GM12865 (cell line): ENCODE results near the gene CASKIN1.

Experiments
- DNase-seq: peaks from one replicate; pipeline ENCODE4 v3.0.0; 2010; ENCODE audit warnings: low read depth
- H3K4me3 ChIP-seq: 2 replicates; pipeline ENCODE4 v1.5.1; 2011; ENCODE audit warnings: mild to moderate bottlenecking, low read depth, low read length, control low read depth
- TF ChIP-seq, protein P1 (sequence below): IDR thresholded peaks from 2 replicates; pipeline ENCODE4 v1.5.1; 2011; ENCODE audit warnings: low read length, control low read depth, low read depth, inconsistent platforms; ENCODE audit not compliant: insufficient read depth; ENCODE audit errors: missing control alignments

The CASKIN1 gene, protein sequence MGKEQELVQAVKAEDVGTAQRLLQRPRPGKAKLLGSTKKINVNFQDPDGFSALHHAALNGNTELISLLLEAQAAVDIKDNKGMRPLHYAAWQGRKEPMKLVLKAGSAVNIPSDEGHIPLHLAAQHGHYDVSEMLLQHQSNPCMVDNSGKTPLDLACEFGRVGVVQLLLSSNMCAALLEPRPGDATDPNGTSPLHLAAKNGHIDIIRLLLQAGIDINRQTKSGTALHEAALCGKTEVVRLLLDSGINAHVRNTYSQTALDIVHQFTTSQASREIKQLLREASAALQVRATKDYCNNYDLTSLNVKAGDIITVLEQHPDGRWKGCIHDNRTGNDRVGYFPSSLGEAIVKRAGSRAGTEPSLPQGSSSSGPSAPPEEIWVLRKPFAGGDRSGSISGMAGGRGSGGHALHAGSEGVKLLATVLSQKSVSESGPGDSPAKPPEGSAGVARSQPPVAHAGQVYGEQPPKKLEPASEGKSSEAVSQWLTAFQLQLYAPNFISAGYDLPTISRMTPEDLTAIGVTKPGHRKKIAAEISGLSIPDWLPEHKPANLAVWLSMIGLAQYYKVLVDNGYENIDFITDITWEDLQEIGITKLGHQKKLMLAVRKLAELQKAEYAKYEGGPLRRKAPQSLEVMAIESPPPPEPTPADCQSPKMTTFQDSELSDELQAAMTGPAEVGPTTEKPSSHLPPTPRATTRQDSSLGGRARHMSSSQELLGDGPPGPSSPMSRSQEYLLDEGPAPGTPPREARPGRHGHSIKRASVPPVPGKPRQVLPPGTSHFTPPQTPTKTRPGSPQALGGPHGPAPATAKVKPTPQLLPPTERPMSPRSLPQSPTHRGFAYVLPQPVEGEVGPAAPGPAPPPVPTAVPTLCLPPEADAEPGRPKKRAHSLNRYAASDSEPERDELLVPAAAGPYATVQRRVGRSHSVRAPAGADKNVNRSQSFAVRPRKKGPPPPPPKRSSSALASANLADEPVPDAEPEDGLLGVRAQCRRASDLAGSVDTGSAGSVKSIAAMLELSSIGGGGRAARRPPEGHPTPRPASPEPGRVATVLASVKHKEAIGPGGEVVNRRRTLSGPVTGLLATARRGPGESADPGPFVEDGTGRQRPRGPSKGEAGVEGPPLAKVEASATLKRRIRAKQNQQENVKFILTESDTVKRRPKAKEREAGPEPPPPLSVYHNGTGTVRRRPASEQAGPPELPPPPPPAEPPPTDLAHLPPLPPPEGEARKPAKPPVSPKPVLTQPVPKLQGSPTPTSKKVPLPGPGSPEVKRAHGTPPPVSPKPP (N-terminal part only)

DNA sequence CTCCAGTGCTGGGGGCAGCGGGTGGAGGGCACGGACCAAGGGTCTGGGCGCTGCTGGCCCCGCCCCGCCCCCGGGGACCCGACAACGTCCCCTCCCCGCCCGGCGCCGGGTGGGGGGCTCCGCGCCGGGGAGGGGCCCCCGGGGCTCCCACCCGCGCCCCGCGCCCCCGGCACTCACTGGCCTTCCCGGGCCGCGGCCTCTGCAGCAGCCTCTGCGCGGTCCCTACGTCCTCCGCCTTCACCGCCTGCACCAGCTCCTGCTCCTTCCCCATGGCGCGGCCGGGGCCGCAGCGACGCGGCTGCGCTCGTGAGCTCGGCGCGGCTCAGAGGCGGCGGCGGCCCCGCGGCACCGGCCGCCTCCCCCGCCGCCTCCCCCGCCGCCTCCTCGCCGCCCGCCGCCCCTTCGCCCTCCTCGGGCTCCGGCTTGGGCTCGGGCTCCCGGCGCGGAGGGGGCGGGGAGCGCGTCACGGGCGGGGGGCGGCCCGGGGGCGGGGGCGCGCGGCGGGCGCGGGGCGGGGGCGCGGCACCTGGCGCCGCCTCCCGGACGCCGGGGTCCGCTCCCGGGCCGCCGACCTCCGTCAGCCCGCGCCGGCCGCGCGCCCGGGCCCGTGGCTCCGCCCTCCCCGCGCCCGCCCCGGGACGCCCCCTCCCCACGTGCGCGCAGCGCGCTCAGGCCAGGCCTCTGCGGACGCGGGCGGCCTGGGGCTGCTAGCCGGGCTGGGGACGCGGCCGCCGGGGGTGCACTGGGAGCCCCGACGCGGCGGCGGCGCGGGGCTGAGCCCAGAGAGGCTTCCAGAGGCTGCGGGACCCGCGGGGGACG lies at the start of gene CASKIN1:
Gene CASKIN1, minus strand, starts transcription at position 444 of the 819 bp plus-strand sequence. Its CDS starts 173 bp downstream, at position 271.
- TF ChIP-seq, protein P1, sequence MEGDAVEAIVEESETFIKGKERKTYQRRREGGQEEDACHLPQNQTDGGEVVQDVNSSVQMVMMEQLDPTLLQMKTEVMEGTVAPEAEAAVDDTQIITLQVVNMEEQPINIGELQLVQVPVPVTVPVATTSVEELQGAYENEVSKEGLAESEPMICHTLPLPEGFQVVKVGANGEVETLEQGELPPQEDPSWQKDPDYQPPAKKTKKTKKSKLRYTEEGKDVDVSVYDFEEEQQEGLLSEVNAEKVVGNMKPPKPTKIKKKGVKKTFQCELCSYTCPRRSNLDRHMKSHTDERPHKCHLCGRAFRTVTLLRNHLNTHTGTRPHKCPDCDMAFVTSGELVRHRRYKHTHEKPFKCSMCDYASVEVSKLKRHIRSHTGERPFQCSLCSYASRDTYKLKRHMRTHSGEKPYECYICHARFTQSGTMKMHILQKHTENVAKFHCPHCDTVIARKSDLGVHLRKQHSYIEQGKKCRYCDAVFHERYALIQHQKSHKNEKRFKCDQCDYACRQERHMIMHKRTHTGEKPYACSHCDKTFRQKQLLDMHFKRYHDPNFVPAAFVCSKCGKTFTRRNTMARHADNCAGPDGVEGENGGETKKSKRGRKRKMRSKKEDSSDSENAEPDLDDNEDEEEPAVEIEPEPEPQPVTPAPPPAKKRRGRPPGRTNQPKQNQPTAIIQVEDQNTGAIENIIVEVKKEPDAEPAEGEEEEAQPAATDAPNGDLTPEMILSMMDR, result no peak
- no peak within 1 kb of the TSS for H3K4me3 ChIP-seq
- DNase-seq, result no peak

DNA sequence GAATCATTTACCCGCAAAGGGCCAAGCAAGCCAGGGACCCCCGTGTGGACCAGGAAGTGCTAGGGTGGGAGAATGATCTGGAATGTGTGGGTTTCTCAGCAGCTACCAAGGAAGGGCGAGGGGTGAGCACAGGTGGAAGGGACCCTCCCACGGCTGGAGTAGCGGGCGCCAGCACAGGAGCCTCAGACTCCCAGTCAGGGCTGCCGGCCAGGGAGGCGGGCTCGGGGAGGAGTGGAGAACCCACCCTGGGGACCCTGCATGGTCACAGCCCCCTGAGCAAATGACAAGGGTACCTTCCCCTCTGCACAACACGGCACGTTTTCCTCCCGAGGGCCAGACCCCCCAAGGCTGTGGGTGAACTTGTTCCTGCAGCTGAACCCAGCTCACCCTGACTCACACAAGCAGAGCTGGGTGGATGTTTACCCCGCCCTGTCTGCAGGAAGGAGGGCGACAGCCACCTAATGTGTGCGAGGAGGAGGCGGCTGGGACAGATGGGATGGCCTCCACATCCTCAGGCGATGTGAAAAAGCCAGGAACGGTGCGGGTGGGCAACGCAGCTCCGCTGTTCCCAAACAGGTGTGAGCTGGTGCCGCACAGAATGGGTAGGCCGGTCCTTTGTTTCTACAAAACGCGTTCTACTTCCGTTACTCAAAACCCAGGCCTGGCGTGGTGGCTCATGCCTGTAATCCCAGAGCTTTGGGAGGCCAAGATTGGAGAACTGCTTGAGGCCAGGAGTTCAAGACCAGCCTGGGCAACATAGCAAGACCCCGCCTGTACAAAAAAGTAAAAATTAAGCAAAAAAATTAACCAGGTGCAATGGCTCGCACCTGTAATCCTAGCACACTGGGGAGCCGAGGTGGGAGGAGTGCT lies 48.8 kb upstream of the CASKIN1 start:
- no peak for DNase-seq
- TF ChIP-seq, protein P1, result no peak
- no peak overlapping the region for H3K4me3 ChIP-seq

DNA sequence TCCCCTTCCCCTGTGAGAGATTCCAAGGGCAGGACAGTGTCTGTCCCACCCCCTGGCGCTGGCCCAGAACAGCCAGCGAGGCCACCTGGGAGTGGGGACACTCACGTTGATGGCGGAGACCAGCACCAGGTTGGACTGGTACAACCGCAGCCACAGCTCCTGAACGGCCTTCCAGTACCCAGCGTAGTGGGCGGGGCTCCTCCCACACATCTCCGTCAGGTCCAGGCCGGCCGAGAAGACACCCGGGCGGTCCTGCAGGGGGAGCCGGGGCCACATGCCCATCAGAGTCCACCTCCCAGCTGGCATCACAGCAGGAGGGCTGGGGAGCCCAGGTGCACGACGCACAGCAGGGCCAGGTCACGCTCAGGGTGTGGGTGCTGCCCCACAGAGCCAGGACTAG lies 47.9 kb upstream of the CASKIN1 start:
- no peak overlapping the region for H3K4me3 ChIP-seq
- DNase-seq, result no peak
- TF ChIP-seq, protein P1, result no peak

DNA sequence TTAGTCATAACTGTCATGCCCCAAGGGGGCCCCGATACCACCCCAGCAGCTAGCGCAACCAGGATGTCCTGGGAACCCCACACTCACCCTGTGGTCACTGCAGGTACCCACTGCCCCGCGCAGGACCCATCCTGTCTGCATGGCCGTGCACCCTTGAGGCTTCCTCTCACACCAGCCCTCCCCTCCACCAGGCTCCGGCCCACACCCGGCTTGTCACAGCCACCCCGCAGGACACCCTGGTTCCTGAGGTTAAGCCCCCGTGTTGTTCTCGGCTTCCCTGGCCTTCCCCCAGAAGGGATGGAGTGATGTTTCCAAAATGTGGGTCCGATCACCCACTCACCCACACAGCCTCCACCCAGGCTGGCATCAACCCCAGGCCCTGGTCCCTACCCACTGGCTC lies 47.4 kb upstream of the CASKIN1 start:
- no peak overlapping the region for H3K4me3 ChIP-seq
- DNase-seq, result no peak
- TF ChIP-seq, protein P1, result no peak

DNA sequence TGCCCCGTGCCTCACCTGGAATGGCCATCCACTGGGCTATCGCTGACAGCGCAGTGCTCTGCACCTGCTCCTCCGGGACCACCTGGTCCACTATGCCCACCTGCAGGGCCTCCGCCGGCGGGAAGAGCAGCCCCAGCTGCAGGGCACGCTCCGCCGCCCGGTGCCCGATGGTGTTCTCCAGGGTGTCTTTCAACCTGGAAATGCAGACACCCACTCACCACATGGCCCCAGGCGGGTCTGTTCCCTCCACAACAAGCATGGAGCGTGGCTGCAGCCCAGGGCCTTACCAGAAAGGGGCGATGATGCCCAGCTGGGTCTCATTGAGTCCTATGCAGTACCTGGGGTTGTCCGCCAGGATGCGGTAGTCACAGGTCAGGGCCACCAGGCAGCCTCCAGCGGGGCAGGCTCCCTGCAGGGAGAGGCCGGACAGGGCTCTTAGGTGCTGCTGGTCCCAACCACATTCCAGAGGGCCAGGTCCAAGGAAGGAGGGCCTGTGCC lies 46.7 kb upstream of the CASKIN1 start:
- no peak overlapping the region for H3K4me3 ChIP-seq
- TF ChIP-seq, protein P1, result no peak
- DNase-seq, result no peak
